ENCODE measurements around the gene ERCC6.

- TF ChIP-seq CTCF (IDR thresholded peaks at IDR 0.05; ENCODE audit: poor library complexity) = no peak
- no peak for TF ChIP-seq EZH2phosphoT487 (IDR thresholded peaks at IDR 0.05; ENCODE audit: low read depth, severe bottlenecking, unreplicated experiment)
- TF ChIP-seq EZH2 (IDR thresholded peaks at IDR 0.05; ENCODE audit: borderline replicate concordance) = no peak
Observed at GRCh38 chr10:49538381-49539319, at the start of gene ERCC6.
